Astrocyte (in vitro differentiated cells and primary cell): ENCODE measurements around the gene CCDC80. TPM values are rescaled to one million over a fixed set of nuclear protein-coding genes. Genes with fewer than 3 reads are reported as not detected.

Source experiments
- DNase-seq: peaks from one replicate; pipeline ENCODE4 v3.0.0-alpha.2; 2010; ENCODE audit warnings: low read depth
- FAIRE-seq: peaks from 2 replicates; lab custom pipeline; 2011; peaks lifted over from hg19 to GRCh38; lab: Jason Lieb, UNC
- H2AFZ ChIP-seq: 2 replicates; pipeline ENCODE4 v1.6.0; 2012; ENCODE audit warnings: low read depth, low read length, inconsistent platforms
- H3K27ac ChIP-seq: 2 replicates; pipeline ENCODE4 v1.5.1; 2011; ENCODE audit warnings: low read depth, low read length, inconsistent platforms
- H3K27me3 ChIP-seq: 2 replicates; pipeline ENCODE4 v1.6.0; 2011; ENCODE audit warnings: low read length, inconsistent platforms; ENCODE audit not compliant: insufficient read depth
- H3K36me3 ChIP-seq: 2 replicates; pipeline ENCODE4 v1.5.1; 2011; ENCODE audit warnings: low read length, inconsistent platforms; ENCODE audit not compliant: insufficient read depth
- H3K4me1 ChIP-seq: 2 replicates; pipeline ENCODE4 v1.5.1; 2011; ENCODE audit warnings: low read length, inconsistent platforms; ENCODE audit not compliant: insufficient read depth
- H3K4me2 ChIP-seq: 2 replicates; pipeline ENCODE4 v1.6.0; 2012; ENCODE audit warnings: low read length, inconsistent platforms
- H3K4me3 ChIP-seq: 2 replicates; pipeline ENCODE4 v1.5.1; 2011; ENCODE audit warnings: low read depth, mild to moderate bottlenecking, low read length, inconsistent platforms; ENCODE audit not compliant: insufficient read depth
- H3K79me2 ChIP-seq: 2 replicates; pipeline ENCODE4 v1.6.0; 2012; ENCODE audit warnings: mild to moderate bottlenecking, low read length, inconsistent platforms; ENCODE audit not compliant: insufficient read depth
- H3K9ac ChIP-seq: 2 replicates; pipeline ENCODE4 v1.6.0; 2012; ENCODE audit warnings: mild to moderate bottlenecking, low read length, inconsistent platforms
- H3K9me3 ChIP-seq: 2 replicates; pipeline ENCODE4 v1.5.1; 2012; ENCODE audit warnings: low read depth, mild to moderate bottlenecking, low read length, inconsistent platforms; ENCODE audit not compliant: insufficient read depth
- H4K20me1 ChIP-seq: 2 replicates; pipeline ENCODE4 v1.6.0; 2012; ENCODE audit warnings: low read length, inconsistent platforms; ENCODE audit not compliant: insufficient read depth
- H3K27ac Mint-ChIP-seq: one replicate; pipeline ENCODE4 v1.8.0; 2021; ENCODE audit warnings: mild to moderate bottlenecking, mixed read lengths; ENCODE audit not compliant: unreplicated experiment
- H3K27me3 Mint-ChIP-seq: one replicate; pipeline ENCODE4 v1.8.0; 2021; ENCODE audit warnings: low read depth, mixed read lengths; ENCODE audit not compliant: unreplicated experiment
- H3K36me3 Mint-ChIP-seq: one replicate; pipeline ENCODE4 v1.8.0; 2021; ENCODE audit warnings: low read depth, mixed read lengths; ENCODE audit not compliant: unreplicated experiment
- H3K4me1 Mint-ChIP-seq: one replicate; pipeline ENCODE4 v1.8.0; 2021; ENCODE audit warnings: low read depth, mixed read lengths; ENCODE audit not compliant: unreplicated experiment
- H3K4me3 Mint-ChIP-seq: one replicate; pipeline ENCODE4 v1.8.0; 2021; ENCODE audit warnings: mild to moderate bottlenecking, moderate library complexity, mixed read lengths; ENCODE audit not compliant: unreplicated experiment
- H3K9me3 Mint-ChIP-seq: one replicate; pipeline ENCODE4 v1.8.0; 2021; ENCODE audit warnings: mild to moderate bottlenecking, mixed read lengths; ENCODE audit not compliant: unreplicated experiment
- EZH2 ChIP-seq: IDR thresholded peaks from 2 replicates; pipeline ENCODE4 v1.6.1; 2012; ENCODE audit warnings: mild to moderate bottlenecking, low read length, inconsistent platforms; ENCODE audit not compliant: insufficient read depth
- total RNA-seq: library from RNA; stranded (reverse); gene quantifications from 2 replicates; pipeline ENCODE4 v1.2.1, GENCODE V29; 2021
- TF ChIP-seq, protein P1 (sequence below): IDR thresholded peaks from 2 replicates; pipeline ENCODE4 v1.5.1; 2011; ENCODE audit warnings: low read depth, mild to moderate bottlenecking, inconsistent platforms, low read length, moderate library complexity; ENCODE audit not compliant: insufficient read depth

CCDC80 gene
- total RNA-seq, 1 donor from 2014 or later: 272 TPM

DNA sequence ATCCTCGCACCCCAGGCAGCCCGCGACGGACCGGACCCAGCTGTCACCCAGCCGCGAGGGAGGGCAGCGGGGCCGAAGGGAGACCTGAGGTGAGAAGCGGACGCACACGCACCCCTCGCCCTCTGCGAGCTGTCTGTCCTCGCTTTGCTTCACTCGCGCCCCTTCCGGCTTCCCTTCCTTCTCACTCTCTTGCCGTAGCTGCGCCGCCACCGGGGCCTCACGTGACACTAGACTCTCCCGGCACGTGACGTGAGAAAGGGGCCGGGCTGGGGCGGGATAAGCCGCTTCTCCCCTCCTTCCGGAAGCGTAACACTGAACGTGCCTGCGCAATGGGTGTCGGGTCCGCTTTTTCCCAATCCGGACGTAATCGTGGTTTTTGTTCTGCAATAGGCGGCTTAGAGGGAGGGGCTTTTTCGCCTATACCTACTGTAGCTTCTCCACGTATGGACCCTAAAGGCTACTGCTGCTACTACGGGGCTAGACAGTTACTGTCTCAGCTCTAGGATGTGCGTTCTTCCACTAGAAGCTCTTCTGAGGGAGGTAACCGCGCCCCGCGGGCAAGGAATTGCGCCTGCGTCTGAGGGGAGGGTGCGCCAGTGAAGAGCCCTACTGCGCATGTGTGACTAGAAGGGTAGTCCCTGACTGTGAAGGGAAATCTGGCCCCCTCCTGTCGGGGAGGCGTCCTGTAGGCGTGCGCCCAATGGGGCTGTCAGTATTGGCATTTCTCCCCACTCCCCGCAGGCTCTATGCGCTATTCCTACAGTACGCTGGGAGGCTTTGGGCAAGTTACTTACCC lies 79.0 kb downstream of the CCDC80 start, which contains the start of the genes ATG3 and SLC35A5:
Gene ATG3, minus strand, starts transcription at position 229 of the 796 bp plus-strand sequence. CDS start 434 bp downstream, outside the sequence.
Gene SLC35A5, plus strand, starts transcription at position 312 of the 796 bp plus-strand sequence. CDS start 1,359 bp downstream, outside the sequence.
- Histone ChIP-seq H3K79me2 (peaks cover 42% of the 10 kb centered on the region), H2AFZ (peak within 1 kb of the TSS; percentile 97), H3K9me3 (no peaks in the 10 kb centered on the region), H3K27ac (peak within 1 kb of the TSS; percentile 98), H3K4me2 (peak within 1 kb of the TSS; percentile 88), H4K20me1 (no peaks in the 10 kb centered on the region), H3K4me1 (peaks cover 8% of the 10 kb centered on the region), H3K4me3 (peak within 1 kb of the TSS; percentile 94), H3K36me3 (no peaks in the 10 kb centered on the region), H3K27me3 (no peaks in the 10 kb centered on the region), H3K9ac (peak within 1 kb of the TSS; percentile 95)
- TF ChIP-seq, protein P1, sequence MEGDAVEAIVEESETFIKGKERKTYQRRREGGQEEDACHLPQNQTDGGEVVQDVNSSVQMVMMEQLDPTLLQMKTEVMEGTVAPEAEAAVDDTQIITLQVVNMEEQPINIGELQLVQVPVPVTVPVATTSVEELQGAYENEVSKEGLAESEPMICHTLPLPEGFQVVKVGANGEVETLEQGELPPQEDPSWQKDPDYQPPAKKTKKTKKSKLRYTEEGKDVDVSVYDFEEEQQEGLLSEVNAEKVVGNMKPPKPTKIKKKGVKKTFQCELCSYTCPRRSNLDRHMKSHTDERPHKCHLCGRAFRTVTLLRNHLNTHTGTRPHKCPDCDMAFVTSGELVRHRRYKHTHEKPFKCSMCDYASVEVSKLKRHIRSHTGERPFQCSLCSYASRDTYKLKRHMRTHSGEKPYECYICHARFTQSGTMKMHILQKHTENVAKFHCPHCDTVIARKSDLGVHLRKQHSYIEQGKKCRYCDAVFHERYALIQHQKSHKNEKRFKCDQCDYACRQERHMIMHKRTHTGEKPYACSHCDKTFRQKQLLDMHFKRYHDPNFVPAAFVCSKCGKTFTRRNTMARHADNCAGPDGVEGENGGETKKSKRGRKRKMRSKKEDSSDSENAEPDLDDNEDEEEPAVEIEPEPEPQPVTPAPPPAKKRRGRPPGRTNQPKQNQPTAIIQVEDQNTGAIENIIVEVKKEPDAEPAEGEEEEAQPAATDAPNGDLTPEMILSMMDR: no peak
- no peak for TF ChIP-seq EZH2
- Mint-ChIP-seq H3K27ac (peak within 1 kb of the TSS; percentile 99), H3K4me1 (peaks cover 6% of the 10 kb centered on the region), H3K4me3 (peak within 1 kb of the TSS; percentile 96), H3K9me3 (no peaks in the 10 kb centered on the region), H3K36me3 (peaks cover 3% of the 10 kb centered on the region), H3K27me3 (no peaks in the 10 kb centered on the region)
- DNase-seq (peak; percentile 96), FAIRE-seq (peak; percentile 97)

DNA sequence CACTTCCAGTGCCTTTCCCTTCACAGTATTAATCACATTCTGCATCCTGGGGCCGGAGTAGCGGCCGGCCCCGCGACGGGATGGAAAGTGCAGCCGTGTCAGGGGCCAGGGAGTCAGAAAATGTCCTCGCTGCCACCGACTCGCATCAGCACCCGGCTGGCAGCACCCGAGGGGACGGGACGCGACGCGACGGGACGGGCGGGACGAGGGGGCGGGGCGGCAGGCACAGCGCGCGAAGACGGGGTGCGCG lies 79.5 kb downstream of the CCDC80 start:
- DNase-seq (peak; percentile 8), FAIRE-seq (no peak)
- H3K4me1 ChIP-seq: peaks cover 8% of the 10 kb centered on the region
- peak overlapping the region; percentile 98 for H3K27ac ChIP-seq
- H3K4me3 ChIP-seq: peak overlapping the region; percentile 94
- peak overlapping the region; percentile 95 for H3K9ac ChIP-seq
- peaks cover 6% of the 10 kb centered on the region for H3K4me1 Mint-ChIP-seq
- H3K27me3 Mint-ChIP-seq: no peaks in the 10 kb centered on the region
- H3K27ac Mint-ChIP-seq: peak overlapping the region; percentile 96
- peaks cover 3% of the 10 kb centered on the region for H3K36me3 Mint-ChIP-seq
- H3K4me2 ChIP-seq: peak overlapping the region; percentile 88
- no peaks in the 10 kb centered on the region for H3K9me3 Mint-ChIP-seq
- H2AFZ ChIP-seq: peak overlapping the region; percentile 97
- no peaks in the 10 kb centered on the region for H4K20me1 ChIP-seq
- peak overlapping the region; percentile 96 for H3K4me3 Mint-ChIP-seq
- H3K9me3 ChIP-seq: no peaks in the 10 kb centered on the region
- no peaks in the 10 kb centered on the region for H3K36me3 ChIP-seq
- H3K79me2 ChIP-seq: peaks cover 42% of the 10 kb centered on the region
- H3K27me3 ChIP-seq: no peaks in the 10 kb centered on the region
- TF ChIP-seq, protein P1: no peak
- no peak for TF ChIP-seq EZH2
